ENCODE measurements around the gene CDK2.

The CDK2 gene

DNA sequence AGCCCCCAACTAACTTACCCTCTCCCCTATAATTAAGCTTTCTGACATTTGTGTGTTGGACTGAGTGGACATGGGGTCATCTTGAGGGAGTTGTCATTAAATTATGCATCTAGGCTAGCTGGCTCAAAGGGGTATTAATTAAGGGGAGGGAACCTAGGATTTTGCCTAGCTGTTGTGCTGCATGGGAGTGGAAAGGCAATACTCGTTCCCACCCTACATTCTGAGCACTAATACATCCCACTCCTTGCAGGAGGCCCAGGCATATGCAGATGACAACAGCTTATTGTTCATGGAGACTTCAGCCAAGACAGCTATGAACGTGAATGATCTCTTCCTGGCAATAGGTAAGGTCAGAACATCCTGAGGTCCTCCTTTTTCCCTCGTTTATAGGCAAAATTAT, 24.5 kb downstream of the CDK2 start:
- Mint-ChIP-seq H3K9me3 (no peaks in the 10 kb centered on the region), H3K36me3 (ENCODE audit: low read depth) (peaks cover 73% of the 10 kb centered on the region), H3K4me3 (no peak overlapping the region), H3K27me3 (ENCODE audit: low read depth) (no peaks in the 10 kb centered on the region), H3K4me1 (no peaks in the 10 kb centered on the region), H3K27ac (no peak overlapping the region)
- TF ChIP-seq, protein P1, sequence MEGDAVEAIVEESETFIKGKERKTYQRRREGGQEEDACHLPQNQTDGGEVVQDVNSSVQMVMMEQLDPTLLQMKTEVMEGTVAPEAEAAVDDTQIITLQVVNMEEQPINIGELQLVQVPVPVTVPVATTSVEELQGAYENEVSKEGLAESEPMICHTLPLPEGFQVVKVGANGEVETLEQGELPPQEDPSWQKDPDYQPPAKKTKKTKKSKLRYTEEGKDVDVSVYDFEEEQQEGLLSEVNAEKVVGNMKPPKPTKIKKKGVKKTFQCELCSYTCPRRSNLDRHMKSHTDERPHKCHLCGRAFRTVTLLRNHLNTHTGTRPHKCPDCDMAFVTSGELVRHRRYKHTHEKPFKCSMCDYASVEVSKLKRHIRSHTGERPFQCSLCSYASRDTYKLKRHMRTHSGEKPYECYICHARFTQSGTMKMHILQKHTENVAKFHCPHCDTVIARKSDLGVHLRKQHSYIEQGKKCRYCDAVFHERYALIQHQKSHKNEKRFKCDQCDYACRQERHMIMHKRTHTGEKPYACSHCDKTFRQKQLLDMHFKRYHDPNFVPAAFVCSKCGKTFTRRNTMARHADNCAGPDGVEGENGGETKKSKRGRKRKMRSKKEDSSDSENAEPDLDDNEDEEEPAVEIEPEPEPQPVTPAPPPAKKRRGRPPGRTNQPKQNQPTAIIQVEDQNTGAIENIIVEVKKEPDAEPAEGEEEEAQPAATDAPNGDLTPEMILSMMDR (IDR thresholded peaks at IDR 0.05; ENCODE audit: unreplicated experiment in 3 of 3), result no peak

DNA sequence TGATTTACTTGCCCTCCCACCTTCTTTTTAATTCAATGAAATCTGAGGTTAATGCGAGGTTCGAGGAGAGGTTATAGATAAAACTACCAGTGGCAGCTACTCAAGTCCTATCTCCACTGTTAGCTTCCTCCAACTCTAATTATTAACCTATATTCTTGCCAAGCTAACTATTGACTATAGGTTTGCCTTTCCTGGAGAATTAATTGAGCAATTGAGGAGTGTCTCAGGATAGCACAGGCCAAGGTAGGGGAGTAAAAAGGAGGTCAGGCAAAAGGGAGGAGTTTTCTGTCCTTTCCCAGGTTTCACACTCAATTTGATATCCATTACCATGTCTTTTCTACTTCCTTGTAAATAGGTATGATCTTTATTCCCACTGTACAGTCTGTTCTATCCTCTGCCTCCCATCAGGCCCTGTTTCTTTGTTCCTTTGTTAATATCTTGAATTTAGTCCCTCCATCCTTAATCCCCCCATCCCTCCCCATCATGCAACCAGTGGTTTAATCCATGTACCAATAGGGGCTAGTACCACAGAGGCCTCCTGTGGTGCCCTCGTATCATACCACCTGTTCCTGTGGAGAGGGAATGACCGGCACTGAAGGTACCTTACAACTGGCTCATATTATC, 26.7 kb downstream of the CDK2 start:
- Mint-ChIP-seq H3K27me3 (ENCODE audit: low read depth) (no peaks in the 10 kb centered on the region), H3K27ac (peak overlapping the region in 2 of 3 experiments; percentile 22 to 54), H3K36me3 (ENCODE audit: low read depth) (peaks cover 56% of the 10 kb centered on the region), H3K4me3 (no peak overlapping the region), H3K9me3 (no peaks in the 10 kb centered on the region), H3K4me1 (peaks cover 4% of the 10 kb centered on the region)
- TF ChIP-seq, protein P1 (IDR thresholded peaks at IDR 0.05; ENCODE audit: unreplicated experiment in 3 of 3), result no peak

DNA sequence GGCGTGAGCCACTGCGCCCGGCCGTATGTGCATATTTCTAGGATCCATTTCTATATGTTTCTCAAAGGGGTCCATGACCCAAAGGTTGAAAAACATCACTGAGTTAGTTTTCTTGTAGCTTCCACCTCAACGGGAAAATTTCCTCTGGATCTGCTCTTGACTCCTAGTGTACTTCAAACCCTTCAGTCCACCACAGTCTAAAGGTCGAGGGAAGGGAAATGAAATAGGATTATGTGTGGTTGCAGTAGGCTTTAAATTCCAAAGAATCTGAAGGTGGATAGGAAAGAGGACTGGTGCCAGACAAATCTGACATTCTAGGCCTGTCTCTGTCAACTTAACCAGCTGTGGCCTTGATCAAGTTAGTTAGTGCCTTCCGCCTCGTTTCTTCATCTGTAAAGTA, 28.7 kb downstream of the CDK2 start:
- peak overlapping the region in 1 of 3 experiments; percentile 98 for H3K27ac Mint-ChIP-seq
- H3K9me3 Mint-ChIP-seq, result no peaks in the 10 kb centered on the region
- H3K4me3 Mint-ChIP-seq, result no peak overlapping the region
- peaks cover 4% of the 10 kb centered on the region for H3K4me1 Mint-ChIP-seq
- H3K36me3 Mint-ChIP-seq (ENCODE audit: low read depth), result peaks cover 45% of the 10 kb centered on the region
- H3K27me3 Mint-ChIP-seq (ENCODE audit: low read depth), result no peaks in the 10 kb centered on the region
- TF ChIP-seq, protein P1 (IDR thresholded peaks at IDR 0.05; ENCODE audit: unreplicated experiment in 3 of 3), result no peak

DNA sequence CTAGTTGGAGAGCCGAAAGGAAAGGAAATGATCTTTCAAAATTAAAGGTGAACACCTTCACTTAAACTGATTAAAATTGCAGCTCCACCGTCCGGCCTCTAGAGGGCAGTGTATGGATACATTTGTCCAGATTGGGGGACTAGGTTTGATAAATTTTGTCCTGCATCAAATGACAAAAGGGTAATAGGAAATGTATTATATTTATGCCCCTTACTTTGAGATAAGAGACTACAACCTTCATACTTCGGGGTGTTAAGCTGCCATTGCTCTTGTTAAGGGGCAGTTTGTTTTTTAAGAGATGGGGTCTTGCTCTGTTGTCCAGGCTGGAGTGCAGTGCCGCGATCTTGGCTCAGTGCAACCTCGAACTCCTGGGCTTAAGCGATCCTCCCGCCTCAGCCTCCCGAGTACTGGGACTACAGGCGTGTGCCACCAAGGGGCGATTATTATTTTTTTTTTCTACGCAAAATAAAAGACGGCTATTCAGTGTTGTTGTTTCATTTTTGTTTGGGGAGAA, 29.6 kb downstream of the CDK2 start:
- TF ChIP-seq, protein P1 (IDR thresholded peaks at IDR 0.05; ENCODE audit: unreplicated experiment in 3 of 3), result peak; percentile 75 to 86 (median 80)
- Mint-ChIP-seq H3K4me1 (peaks cover 4% of the 10 kb centered on the region), H3K36me3 (ENCODE audit: low read depth) (peaks cover 37% of the 10 kb centered on the region), H3K27me3 (ENCODE audit: low read depth) (no peaks in the 10 kb centered on the region), H3K9me3 (no peaks in the 10 kb centered on the region), H3K27ac (peak overlapping the region; percentile 81 to 98 (median 96)), H3K4me3 (peak overlapping the region; percentile 93 to 99 (median 98))

DNA sequence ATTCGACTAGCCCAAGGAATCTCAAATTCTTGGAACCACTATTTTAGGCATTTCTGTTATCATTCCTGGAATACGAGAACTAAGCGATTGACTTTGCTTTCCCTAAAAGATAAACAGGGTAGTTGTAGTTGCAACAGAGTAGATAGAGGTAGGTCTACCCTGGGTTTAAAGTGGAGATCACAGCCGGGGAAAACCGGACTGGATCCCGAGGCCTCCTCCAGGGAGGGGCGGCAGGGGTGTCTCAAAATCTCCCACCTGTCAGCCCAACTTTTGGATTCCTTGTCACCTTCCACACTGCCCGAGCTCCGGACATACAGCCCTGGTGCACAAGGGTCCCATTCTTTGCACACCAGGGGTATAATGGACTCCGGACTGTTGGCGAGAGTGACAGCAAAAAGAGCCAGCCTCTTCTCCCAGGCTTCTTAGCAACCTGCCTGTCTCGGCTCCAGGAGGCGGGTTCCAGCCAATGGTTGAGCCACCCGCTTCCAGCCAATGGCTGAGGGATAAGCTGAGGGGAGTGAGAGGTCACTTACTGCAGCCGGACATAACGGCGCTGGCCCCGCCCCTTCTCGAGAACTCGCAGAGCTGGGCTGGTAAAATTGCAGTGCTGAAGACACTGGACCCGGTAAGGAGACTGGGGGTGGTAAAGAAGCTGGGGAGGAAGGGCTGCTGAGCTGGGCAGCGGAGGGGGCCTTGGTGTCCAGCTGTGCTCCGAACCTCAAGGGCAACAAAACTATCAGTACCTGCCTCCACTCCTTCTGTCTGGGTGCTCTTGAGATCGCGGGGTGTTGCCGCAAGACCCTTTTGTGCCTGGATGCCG, 30.3 kb downstream of the CDK2 start, which contains the start of gene SUOX:
TSS of gene SUOX (plus strand) at position 562 of the 820 bp plus-strand sequence. CDS start 4,946 bp downstream, outside the sequence.
- Mint-ChIP-seq H3K36me3 (ENCODE audit: low read depth) (peaks cover 37% of the 10 kb centered on the region), H3K4me1 (peaks cover 4% of the 10 kb centered on the region), H3K27me3 (ENCODE audit: low read depth) (no peaks in the 10 kb centered on the region), H3K9me3 (no peaks in the 10 kb centered on the region), H3K4me3 (peak within 1 kb of the TSS; percentile 93 to 99 (median 98)), H3K27ac (peak within 1 kb of the TSS; percentile 81 to 98 (median 96))
- TF ChIP-seq, protein P1 (IDR thresholded peaks at IDR 0.05; ENCODE audit: unreplicated experiment in 3 of 3), result no peak
